OCI-LY3 (cell line): Measurements from ENCODE around the gene AXIN2.

ENCODE experiments used
- H2AFZ ChIP-seq: fragments of 200-600, 300-600 bp; shearing (Covaris generic); 2 replicates; pipeline ENCODE4 v1.6.0; 2014; ENCODE audit warnings: antibody characterized with exemption, low read depth, low read length
- H3K27ac ChIP-seq: fragments of 200-600, 300-600 bp; sonication (generic); 2 replicates; pipeline ENCODE4 v1.5.1; 2014; ENCODE audit warnings: mild to moderate bottlenecking, low read length, moderate library complexity, mixed read lengths
- H3K27me3 ChIP-seq: fragments of 200-600, 300-600 bp; sonication (generic); 2 replicates; pipeline ENCODE4 v1.6.1; 2014; ENCODE audit warnings: low read depth, low read length, mixed read lengths
- H3K36me3 ChIP-seq: fragments of 200-600, 300-600 bp; sonication (generic); replicated peaks from 2 replicates; pipeline ENCODE3; 2014; ENCODE audit warnings: low read depth, low read length, mixed read lengths
- H3K4me1 ChIP-seq: fragments of 300-600, 200-600 bp; sonication (generic); 2 replicates; pipeline ENCODE4 v1.6.1; 2014; ENCODE audit warnings: low read length, mixed read lengths
- H3K4me2 ChIP-seq: fragments of 200-600, 300-600 bp; sonication (generic); 2 replicates; pipeline ENCODE4 v1.6.1; 2014; ENCODE audit warnings: low read length, mixed read lengths
- H3K4me3 ChIP-seq: fragments of 300-600, 200-600 bp; sonication (generic); 2 replicates; pipeline ENCODE4 v1.5.1; 2014; ENCODE audit warnings: antibody characterized with exemption, mild to moderate bottlenecking, low read length, moderate library complexity
- H3K79me2 ChIP-seq: fragments of 300-600, 200-600 bp; shearing (Covaris generic); 2 replicates; pipeline ENCODE4 v1.6.1; 2014; ENCODE audit warnings: mild to moderate bottlenecking, low read length, mixed read lengths
- H3K9ac ChIP-seq: fragments of 300-600, 200-600 bp; shearing (Covaris generic); 2 replicates; pipeline ENCODE4 v1.6.0; 2014; ENCODE audit warnings: mild to moderate bottlenecking, low read length, moderate library complexity
- H3K9me3 ChIP-seq: fragments of 200-600, 300-600 bp; shearing (Covaris generic); 2 replicates; pipeline ENCODE4 v1.6.1; 2014; ENCODE audit warnings: low read length, mixed read lengths; ENCODE audit not compliant: insufficient read depth
- H4K20me1 ChIP-seq: fragments of 200-600, 300-600 bp; sonication (generic); 2 replicates; pipeline ENCODE4 v1.6.1; 2016; ENCODE audit warnings: low read length, mixed read lengths; ENCODE audit not compliant: insufficient read depth
- EZH2phosphoT487 ChIP-seq: fragments of 200-600 bp; shearing (Covaris generic); IDR thresholded peaks from 2 replicates; pipeline ENCODE4 v1.6.1; 2018; ENCODE audit warnings: antibody characterized with exemption, mixed run types, low read depth
- TF ChIP-seq, protein P1 (sequence below): fragments of 200-600, 300-600 bp; sonication (generic); IDR thresholded peaks from 2 replicates; pipeline ENCODE4 v1.5.1; 2014; ENCODE audit warnings: antibody characterized with exemption, low read length, low read depth

AXIN2 gene

DNA sequence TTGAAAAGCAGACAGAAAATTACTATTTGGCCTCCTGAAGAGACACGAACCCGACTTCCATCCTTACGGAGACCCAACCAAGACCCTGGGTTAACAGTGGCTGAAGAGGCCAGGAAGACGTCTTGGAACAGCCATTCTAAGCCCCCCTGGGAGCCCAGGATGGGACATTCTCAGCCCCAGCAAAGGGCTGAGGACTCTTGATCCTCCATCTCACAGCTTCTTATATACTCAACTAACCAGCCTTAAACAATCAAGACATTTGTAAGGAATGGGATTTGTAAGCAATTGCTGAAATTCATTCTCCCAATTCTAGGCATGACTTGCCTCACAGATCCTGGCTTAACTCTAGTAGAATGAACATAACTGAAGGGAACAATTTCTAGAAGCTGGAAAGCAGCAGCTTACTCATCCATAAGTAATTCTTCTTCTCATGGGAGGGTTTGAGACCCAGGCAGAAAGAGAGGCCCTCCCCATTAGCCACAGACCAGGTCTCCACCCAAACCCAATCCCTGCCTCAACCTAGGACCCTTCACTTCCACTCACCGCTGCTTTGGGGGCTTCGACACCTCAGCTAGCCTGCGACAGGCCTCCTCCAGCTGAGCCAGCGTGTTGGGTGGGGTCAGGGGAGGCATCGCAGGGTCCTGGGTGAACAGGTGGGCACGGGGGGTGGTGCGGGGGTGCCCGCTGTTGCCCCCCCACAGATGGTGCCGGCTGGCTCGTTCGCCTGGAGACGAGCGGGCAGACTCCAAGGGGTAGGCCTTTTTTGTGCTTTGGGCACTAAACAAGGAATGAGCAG, 25.5 kb downstream of the AXIN2 start:
- H3K4me3 ChIP-seq = no peak overlapping the region
- H3K9ac ChIP-seq = no peak overlapping the region
- TF ChIP-seq, protein P1, sequence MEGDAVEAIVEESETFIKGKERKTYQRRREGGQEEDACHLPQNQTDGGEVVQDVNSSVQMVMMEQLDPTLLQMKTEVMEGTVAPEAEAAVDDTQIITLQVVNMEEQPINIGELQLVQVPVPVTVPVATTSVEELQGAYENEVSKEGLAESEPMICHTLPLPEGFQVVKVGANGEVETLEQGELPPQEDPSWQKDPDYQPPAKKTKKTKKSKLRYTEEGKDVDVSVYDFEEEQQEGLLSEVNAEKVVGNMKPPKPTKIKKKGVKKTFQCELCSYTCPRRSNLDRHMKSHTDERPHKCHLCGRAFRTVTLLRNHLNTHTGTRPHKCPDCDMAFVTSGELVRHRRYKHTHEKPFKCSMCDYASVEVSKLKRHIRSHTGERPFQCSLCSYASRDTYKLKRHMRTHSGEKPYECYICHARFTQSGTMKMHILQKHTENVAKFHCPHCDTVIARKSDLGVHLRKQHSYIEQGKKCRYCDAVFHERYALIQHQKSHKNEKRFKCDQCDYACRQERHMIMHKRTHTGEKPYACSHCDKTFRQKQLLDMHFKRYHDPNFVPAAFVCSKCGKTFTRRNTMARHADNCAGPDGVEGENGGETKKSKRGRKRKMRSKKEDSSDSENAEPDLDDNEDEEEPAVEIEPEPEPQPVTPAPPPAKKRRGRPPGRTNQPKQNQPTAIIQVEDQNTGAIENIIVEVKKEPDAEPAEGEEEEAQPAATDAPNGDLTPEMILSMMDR = no peak
- no peak for TF ChIP-seq EZH2phosphoT487
- no peaks in the 10 kb centered on the region for H3K4me1 ChIP-seq
- H3K4me2 ChIP-seq = no peak overlapping the region
- H3K79me2 ChIP-seq = no peaks in the 10 kb centered on the region
- H3K27me3 ChIP-seq = no peaks in the 10 kb centered on the region
- no peaks in the 10 kb centered on the region for H3K36me3 ChIP-seq
- H2AFZ ChIP-seq = no peak overlapping the region
- no peaks in the 10 kb centered on the region for H3K9me3 ChIP-seq
- no peaks in the 10 kb centered on the region for H4K20me1 ChIP-seq
- no peak overlapping the region for H3K27ac ChIP-seq

DNA sequence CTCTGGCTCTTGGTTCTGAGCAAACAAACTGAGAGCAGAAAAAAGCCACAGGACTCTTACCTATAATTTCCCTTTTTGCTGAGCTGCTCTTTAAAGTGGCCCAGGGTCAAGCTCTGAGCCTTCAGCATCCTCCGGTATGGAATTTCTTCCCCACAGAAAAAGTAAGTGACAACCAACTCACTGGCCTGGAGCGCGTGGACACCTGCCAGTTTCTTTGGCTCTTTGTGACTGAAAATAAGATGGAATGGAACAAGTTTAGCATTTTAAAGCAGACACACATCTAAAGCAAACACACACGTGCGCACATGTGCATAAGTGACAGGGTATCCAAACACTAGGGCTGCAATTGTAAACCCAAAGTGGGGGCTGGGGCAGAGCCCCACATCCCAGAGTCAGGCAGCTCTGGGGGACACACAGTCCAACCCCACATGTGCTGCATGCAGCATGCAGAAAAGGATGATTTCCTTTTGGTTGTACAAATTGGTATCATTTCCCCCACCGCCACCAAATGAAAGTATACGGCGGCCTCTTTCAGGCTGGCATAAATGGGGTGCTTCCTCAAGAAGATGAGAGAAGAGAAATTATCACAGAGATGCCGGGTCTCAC, 27.5 kb downstream of the AXIN2 start:
- no peaks in the 10 kb centered on the region for H3K79me2 ChIP-seq
- H4K20me1 ChIP-seq = no peaks in the 10 kb centered on the region
- no peak overlapping the region for H3K9ac ChIP-seq
- no peak overlapping the region for H2AFZ ChIP-seq
- no peaks in the 10 kb centered on the region for H3K9me3 ChIP-seq
- H3K27me3 ChIP-seq = no peaks in the 10 kb centered on the region
- no peaks in the 10 kb centered on the region for H3K4me1 ChIP-seq
- no peaks in the 10 kb centered on the region for H3K36me3 ChIP-seq
- TF ChIP-seq EZH2phosphoT487 = no peak
- TF ChIP-seq, protein P1 = no peak
- no peak overlapping the region for H3K4me2 ChIP-seq
- H3K4me3 ChIP-seq = no peak overlapping the region
- no peak overlapping the region for H3K27ac ChIP-seq

DNA sequence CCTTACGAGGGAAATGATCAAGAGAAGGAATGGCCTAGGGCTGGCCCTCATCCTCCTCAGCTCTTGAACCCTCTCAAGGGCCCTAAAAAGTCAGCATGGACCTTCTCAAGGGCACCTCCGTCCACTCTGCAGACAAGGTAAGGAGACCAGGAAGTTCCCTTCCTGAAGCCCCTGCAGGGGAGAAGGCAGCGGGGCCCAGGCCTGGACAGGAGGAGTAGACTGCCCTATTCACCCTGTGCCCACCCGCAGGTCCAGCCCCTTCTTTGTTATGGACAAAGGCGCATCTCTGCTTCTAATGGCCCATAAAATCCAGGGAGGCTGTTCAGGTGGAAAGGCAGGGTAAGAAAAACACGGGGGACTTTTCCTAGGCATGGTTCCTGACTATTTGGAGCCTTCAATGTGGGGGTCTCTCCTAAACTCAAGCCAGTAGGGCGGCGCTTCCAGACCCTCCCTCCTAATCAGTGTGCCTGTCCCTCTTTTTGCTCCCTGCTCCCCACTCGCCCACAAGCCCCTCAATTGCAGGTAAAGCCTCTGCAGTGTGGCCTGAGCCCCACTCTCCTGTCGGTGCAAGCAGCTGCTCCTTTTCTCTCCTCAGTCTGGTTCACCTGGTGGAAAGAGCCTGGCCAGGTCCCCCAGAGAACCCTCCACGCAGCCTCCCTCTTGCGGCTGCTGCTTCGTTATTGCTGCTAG, 28.2 kb downstream of the AXIN2 start:
- H2AFZ ChIP-seq = no peak overlapping the region
- no peaks in the 10 kb centered on the region for H3K9me3 ChIP-seq
- no peak overlapping the region for H3K27ac ChIP-seq
- H3K4me1 ChIP-seq = no peaks in the 10 kb centered on the region
- H3K4me2 ChIP-seq = no peak overlapping the region
- TF ChIP-seq, protein P1 = no peak
- TF ChIP-seq EZH2phosphoT487 = no peak
- H3K79me2 ChIP-seq = no peaks in the 10 kb centered on the region
- H3K36me3 ChIP-seq = no peaks in the 10 kb centered on the region
- H3K27me3 ChIP-seq = no peaks in the 10 kb centered on the region
- H3K4me3 ChIP-seq = no peak overlapping the region
- H4K20me1 ChIP-seq = no peaks in the 10 kb centered on the region
- no peak overlapping the region for H3K9ac ChIP-seq
